Common myeloid progenitor, CD34-positive (primary cell): ENCODE results near the gene TUFT1.
A peak's percentile ranks its signal among the peaks of the same experiment; 100 is the strongest.

Source experiments
- CTCF ChIA-PET: fragments of 350-600 bp; sonication (Branson Sonifier 250); formaldehyde crosslinking; loops from one replicate; lab custom pipeline; 2021; ENCODE audit warnings: antibody characterized with exemption; lab: Charles Lee
- POLR2A ChIA-PET: fragments of 350-600 bp; sonication (Branson Sonifier 250); formaldehyde crosslinking; loops from one replicate; lab custom pipeline; 2021; ENCODE audit warnings: antibody characterized with exemption; lab: Charles Lee
- DNase-seq, 3 donors: peaks; one replicate each; pipeline versions ENCODE4 v3.0.0 to v3.0.0-alpha.2; 2013
- H3K27ac ChIP-seq, 2 experiments: 1 replicate in 1 of 2; 2 replicates in 1 of 2; pipeline ENCODE4 v1.7.0; 2013; ENCODE audit warnings: inconsistent platforms in 2 of 2, low read length in 2 of 2, mild to moderate bottlenecking in 2 of 2, low read depth in 1 of 2, moderate library complexity in 1 of 2; ENCODE audit not compliant: severe bottlenecking in 2 of 2, insufficient read depth in 1 of 2, poor library complexity in 1 of 2
- H3K27me3 ChIP-seq, 5 experiments: replicated peaks in 2 of 5; 1 replicate in 3 of 5; 2 replicates in 2 of 5; pipeline versions ENCODE4 v1.6.1 to v1.7.0; 2013; ENCODE audit warnings: low read length in 4 of 5, mild to moderate bottlenecking in 2 of 5, moderate library complexity in 2 of 5, inconsistent platforms in 1 of 5; ENCODE audit not compliant: insufficient read depth in 5 of 5, control insufficient read depth in 4 of 5
- H3K36me3 ChIP-seq, 4 experiments: 1 replicate in 2 of 4; 2 replicates in 2 of 4; pipeline versions ENCODE4 v1.6.1 to v1.7.0; 2013; ENCODE audit warnings: low read length in 3 of 4, control low read depth in 1 of 4, mild to moderate bottlenecking in 1 of 4; ENCODE audit not compliant: control insufficient read depth in 4 of 4, insufficient read depth in 4 of 4
- H3K4me1 ChIP-seq, 4 experiments: 1 replicate in 3 of 4; 2 replicates in 1 of 4; pipeline versions ENCODE4 v1.6.1 to v1.7.1; 2013; ENCODE audit warnings: low read length in 3 of 4, mild to moderate bottlenecking in 3 of 4, control low read depth in 1 of 4, inconsistent platforms in 1 of 4, moderate library complexity in 1 of 4; ENCODE audit not compliant: control insufficient read depth in 4 of 4, insufficient read depth in 4 of 4; ENCODE audit errors: control extremely low read depth in 1 of 4
- H3K4me3 ChIP-seq, 7 experiments: 1 replicate in 4 of 7; 2 replicates in 3 of 7; pipeline versions ENCODE4 v1.5.1 to v1.7.0; 2013; ENCODE audit warnings: mild to moderate bottlenecking in 7 of 7, low read length in 6 of 7, moderate library complexity in 6 of 7, inconsistent platforms in 2 of 7, low read depth in 2 of 7, control low read depth in 1 of 7; ENCODE audit not compliant: insufficient read depth in 4 of 7, control insufficient read depth in 1 of 7; ENCODE audit errors: extremely low read depth in 1 of 7
- H3K9me3 ChIP-seq, 5 experiments: 1 replicate in 4 of 5; 2 replicates in 1 of 5; pipeline versions ENCODE4 v1.6.1 to v1.7.1; 2013; ENCODE audit warnings: low read length in 4 of 5, mild to moderate bottlenecking in 2 of 5, inconsistent platforms in 1 of 5, low read depth in 1 of 5, moderate library complexity in 1 of 5; ENCODE audit not compliant: control insufficient read depth in 4 of 5, insufficient read depth in 2 of 5; ENCODE audit errors: control extremely low read depth in 1 of 5
- WGBS: methylation state at CpG from one replicate; pipeline ENCODE4 v1.1.5; 2013; ENCODE audit not compliant: insufficient coverage; 5-methylcytosine and 5-hydroxymethylcytosine counted together

The TUFT1 gene

GRCh38 chr1:151610142-151610541, 70.0 kb downstream of the TUFT1 start:
- H3K27me3 ChIP-seq = peaks cover 0 to 2% (median under 1%) of the 10 kb centered on the region in 5 experiments
- WGBS = 100% methylated on average over 1 of the region's 3 CpGs
- no peaks in the 10 kb centered on the region for H3K9me3 ChIP-seq
- no peak for DNase-seq
- ChIA-PET POLR2A (interaction anchor here (0.5 kb wide), 1 partner anchor 82 kb away, joined by 4 read pairs; no protein-coding TSS in a partner anchor), CTCF (interaction anchor here (0.8 to 1.3 kb wide), 3 partner anchors 12 to 226 kb away, joined by 3 read pairs; no protein-coding TSS in a partner anchor)
- H3K27ac ChIP-seq = no peak overlapping the region
- H3K4me3 ChIP-seq = no peak overlapping the region
- H3K4me1 ChIP-seq = peaks cover 0 to 17% (median 11%) of the 10 kb centered on the region in 4 experiments
- H3K36me3 ChIP-seq = peaks cover 0 to 4% (median under 1%) of the 10 kb centered on the region in 4 experiments

GRCh38 chr1:151611288-151611790, 71.2 kb downstream of the TUFT1 start:
- Histone ChIP-seq H3K4me1 (peaks cover 0 to 17% (median 11%) of the 10 kb centered on the region in 4 experiments), H3K27me3 (peaks cover 0 to 2% (median 0%) of the 10 kb centered on the region in 5 experiments), H3K4me3 (peak overlapping the region in 6 of 7 experiments; percentile 81 to 98 (median 92)), H3K36me3 (peaks cover 0 to 9% (median 3%) of the 10 kb centered on the region in 4 experiments), H3K9me3 (no peaks in the 10 kb centered on the region), H3K27ac (peak overlapping the region; percentile 75 to 86)
- 9% methylated on average over 4 of the region's 6 CpGs for WGBS
- DNase-seq = peak; percentile 58 to 88 (median 80)
- POLR2A ChIA-PET = no interaction called here
- CTCF ChIA-PET = interaction anchor here (0.6 to 1.1 kb wide), 3 partner anchors 9 to 17 kb away, joined by 3 to 9 read pairs (median 3); no protein-coding TSS in a partner anchor

GRCh38 chr1:151611832-151612500, 71.9 kb downstream of the TUFT1 start, which contains the start of gene SNX27:
SNX27 (plus strand) TSS chr1:151612050; CDS start chr1:151612202, 152 bp downstream.
- H3K4me3 ChIP-seq = peak within 1 kb of the TSS; percentile 81 to 98 (median 91)
- DNase-seq = peak; percentile 90 to 97 (median 94)
- POLR2A ChIA-PET = interaction anchor here (0.6 kb wide), 1 partner anchor 396 kb away, joined by 4 read pairs; no protein-coding TSS in a partner anchor
- CTCF ChIA-PET = interaction anchor here (0.6 to 1.1 kb wide), 4 partner anchors 8 to 18 kb away, joined by 3 to 9 read pairs (median 4); no protein-coding TSS in a partner anchor
- peaks cover 0 to under 1% (median 0%) of the 10 kb centered on the region in 5 experiments for H3K27me3 ChIP-seq
- H3K36me3 ChIP-seq = peaks cover 0 to 9% (median 3%) of the 10 kb centered on the region in 4 experiments
- peak within 1 kb of the TSS; percentile 75 to 86 for H3K27ac ChIP-seq
- H3K9me3 ChIP-seq = no peaks in the 10 kb centered on the region
- peaks cover 0 to 17% (median 11%) of the 10 kb centered on the region in 4 experiments for H3K4me1 ChIP-seq
- 0% methylated on average over 37 of the region's 79 CpGs for WGBS

GRCh38 chr1:151612501-151613281, 72.6 kb downstream of the TUFT1 start:
- POLR2A ChIA-PET = interaction anchor here (0.6 kb wide), 1 partner anchor 397 kb away, joined by 4 read pairs; no protein-coding TSS in a partner anchor
- under 1% methylated on average over 34 of the region's 44 CpGs for WGBS
- peaks cover 0 to 9% (median 3%) of the 10 kb centered on the region in 4 experiments for H3K36me3 ChIP-seq
- CTCF ChIA-PET = interaction anchor here (0.7 kb wide), 1 partner anchor 8 kb away, joined by 4 read pairs; no protein-coding TSS in a partner anchor
- no peaks in the 10 kb centered on the region for H3K27me3 ChIP-seq
- no peaks in the 10 kb centered on the region for H3K9me3 ChIP-seq
- peaks cover 0 to 17% (median 11%) of the 10 kb centered on the region in 4 experiments for H3K4me1 ChIP-seq
- H3K27ac ChIP-seq = peak overlapping the region in 1 of 2 experiments; percentile 86
- DNase-seq = peak; percentile 33 to 70 (median 61)
- H3K4me3 ChIP-seq = peak overlapping the region; percentile 81 to 98 (median 91)

GRCh38 chr1:151613282-151613780, 73.2 kb downstream of the TUFT1 start:
- Histone ChIP-seq H3K27ac (peak overlapping the region in 1 of 2 experiments; percentile 86), H3K4me3 (peak overlapping the region in 6 of 7 experiments; percentile 81 to 97 (median 90)), H3K9me3 (no peaks in the 10 kb centered on the region), H3K27me3 (no peaks in the 10 kb centered on the region), H3K4me1 (peaks cover 0 to 17% (median 11%) of the 10 kb centered on the region in 4 experiments), H3K36me3 (peaks cover 0 to 9% (median 3%) of the 10 kb centered on the region in 4 experiments)
- POLR2A ChIA-PET = no interaction called here
- 85% methylated on average over 8 of the region's 9 CpGs for WGBS
- CTCF ChIA-PET = no interaction called here
- DNase-seq = peak in 2 of 3 donors; percentile 27 to 29

- no peak overlapping the region for H3K27ac ChIP-seq
- no peak for DNase-seq
- peaks cover 2 to 27% (median 14%) of the 10 kb centered on the region in 4 experiments for H3K4me1 ChIP-seq
- WGBS = 96% methylated on average over 3 of the region's 4 CpGs
- no peaks in the 10 kb centered on the region for H3K9me3 ChIP-seq
- no peak overlapping the region for H3K4me3 ChIP-seq
- H3K27me3 ChIP-seq = no peaks in the 10 kb centered on the region
- POLR2A ChIA-PET = no interaction called here
- peaks cover 0 to 9% (median 3%) of the 10 kb centered on the region in 4 experiments for H3K36me3 ChIP-seq
- CTCF ChIA-PET = interaction anchor here (1.1 kb wide), 1 partner anchor 8 kb away, joined by 5 read pairs; no protein-coding TSS in a partner anchor
These were observed 75.8 kb downstream of the TUFT1 start for GRCh38 chr1:151615711-151616504.
